Adrenal gland (tissue), 12 donors: ENCODE data around the gene CRACR2B. TPM values are rescaled to one million over a fixed set of nuclear protein-coding genes. Genes with fewer than 3 reads are reported as not detected.

Source experiments
- DNase-seq, 7 donors: peaks; one replicate each; pipeline ENCODE4 v3.0.0-alpha.2; 2019 to 2020
- H3K27ac ChIP-seq, 5 donors: fragments of 200-600 bp; sonication (generic) in 4 of 5; 1 replicate in 3 of 5; 2 replicates in 2 of 5; pipeline versions ENCODE4 v1.5.1 to v1.8.0; 2016 to 2020; ENCODE audit warnings: mild to moderate bottlenecking in 1 of 5
- H3K27me3 ChIP-seq: fragments of 200-600 bp; 2 replicates; pipeline ENCODE4 v1.8.0; 2021
- H3K36me3 ChIP-seq, 2 donors: fragments of 200-600 bp; replicated peaks in 1 of 2; 1 replicate in 1 of 2; 2 replicates in 1 of 2; pipeline versions ENCODE4 v1.5.1 to v1.8.0; 2018 to 2022
- H3K4me1 ChIP-seq, 2 donors: fragments of 200-600 bp; replicated peaks in 1 of 2; 1 replicate in 1 of 2; 2 replicates in 1 of 2; pipeline versions ENCODE4 v1.5.1 to v1.8.0; 2018 to 2021
- H3K4me3 ChIP-seq, 4 donors: fragments of 200-600 bp; sonication (generic) in 3 of 4; one replicate each; pipeline ENCODE4 v1.5.1; 2016 to 2018
- H3K9me3 ChIP-seq, 3 donors: fragments of 200-600 bp; sonication (generic) in 1 of 3; replicated peaks in 1 of 3; 1 replicate in 2 of 3; 2 replicates in 1 of 3; pipeline versions ENCODE4 v1.5.1 to v1.8.0; 2016 to 2021
- CTCF ChIP-seq, 6 experiments: fragments of 450-650 bp in 4 of 6; fragments of 200-600 bp in 2 of 6; sonication (generic) in 1 of 6; IDR thresholded peaks; 1 replicate in 5 of 6; 2 replicates in 1 of 6; pipeline versions ENCODE4 v1.5.1 to v1.8.0; 2016 to 2021; ENCODE audit warnings: antibody characterized with exemption in 6 of 6, mild to moderate bottlenecking in 2 of 6, moderate library complexity in 1 of 6
- POLR2A ChIP-seq, 2 donors: fragments of 450-650 bp; IDR thresholded peaks; one replicate each; pipeline ENCODE4 v1.6.1; 2017; ENCODE audit warnings: antibody characterized with exemption in 2 of 2, mild to moderate bottlenecking in 2 of 2, moderate library complexity in 1 of 2
- WGBS, 4 donors: extraction: QIAGEN DNeasy Blood & Tissue Kit in 2 of 4; methylation state at CpG; one replicate each; pipeline versions ENCODE4 v1.1.5 to v1.1.7; 2013 to 2017; 5-methylcytosine and 5-hydroxymethylcytosine counted together
- intact Hi-C, 2 donors: fragments of 100-400 bp; cut with DNase I; formaldehyde crosslinking; loops; one replicate each; pipeline versions ENCODE4 v1.14.1 to v1.15.0; 2022 to 2023
- polyA plus RNA-seq, 3 donors: library from polyadenylated mRNA; stranded (reverse); fragments of 200-250 nt in 2 of 3; fragments of 350-450 nt in 1 of 3; fragmentation: Illumina TruSeq in 1 of 3; extraction: RNeasy Lipid Tissue Mini Kit (QIAGEN cat#74804) in 1 of 3; gene quantifications; one replicate each; pipeline ENCODE4 v1.2.3, GENCODE V29; 2013 to 2014
- total RNA-seq, 9 donors: library from RNA; depleted of rRNA in 4 of 9; stranded (reverse); fragments of >200 nt in 4 of 9; fragments of 120-200 nt in 1 of 9; fragmentation: NEBNext Ultra II Directional in 1 of 9; extraction: Animal tissue kit (Norgen Biotek cat#: 25700) in 1 of 9; gene quantifications; one replicate each; pipeline versions ENCODE4 v1.1.0 to v1.2.4, GENCODE V29; 2013 to 2023
- donor health status: healthy with polysubstance abuse.
- donor health status: Bipolar disorder and iron deficiency.
- donor health status: DM: yes; HTN: yes; CAD: no.
- donor health status: DM: no; HTN: no; CAD: no.
- donor health status: DM: no; HTN: no; CAD: no.
- donor health status: DM: yes; HTN: yes; CAD: no.

The CRACR2B gene
- total and polyA plus RNA-seq, 12 donors = 1.0 to 91.3 (median 15.6) TPM

GRCh38 chr11:782264-783174 is 45.2 kb upstream of the CRACR2B start:
- H3K27ac ChIP-seq = no peak overlapping the region
- no peaks in the 10 kb centered on the region for H3K9me3 ChIP-seq
- WGBS, 4 donors = 55 to 79% (median 74%) methylated on average over 19 to 36 of the region's 36 CpGs
- intact Hi-C loops = no loop called here
- no peak overlapping the region for H3K4me3 ChIP-seq
- TF ChIP-seq POLR2A (IDR thresholded peaks at IDR 0.05) (no peak), CTCF (IDR thresholded peaks at IDR 0.05) (no peak)
- no peaks in the 10 kb centered on the region for H3K36me3 ChIP-seq
- peaks cover 8 to 16% of the 10 kb centered on the region in 2 donors for H3K4me1 ChIP-seq
- no peak for DNase-seq
- peaks cover 3% of the 10 kb centered on the region for H3K27me3 ChIP-seq

- H3K36me3 ChIP-seq = no peaks in the 10 kb centered on the region
- TF ChIP-seq POLR2A (IDR thresholded peaks at IDR 0.05) (no peak), CTCF (IDR thresholded peaks at IDR 0.05) (peak; percentile 37 to 73 (median 60))
- peak overlapping the region in 2 of 5 donors; percentile 17 to 29 for H3K27ac ChIP-seq
- no peak overlapping the region for H3K4me3 ChIP-seq
- WGBS, 4 donors = 18 to 26% (median 26%) methylated on average over 23 to 24 of the region's 24 CpGs
- intact Hi-C loops = no loop called here
- H3K27me3 ChIP-seq = peaks cover 4% of the 10 kb centered on the region
- peak in 6 of 7 donors; percentile 72 to 88 (median 80) for DNase-seq
- H3K4me1 ChIP-seq = peaks cover 0 to 9% of the 10 kb centered on the region in 2 donors
- H3K9me3 ChIP-seq = no peaks in the 10 kb centered on the region
Measured at GRCh38 chr11:783581-784015, 44.1 kb upstream of the CRACR2B start.

- Histone ChIP-seq H3K27me3 (peaks cover 12% of the 10 kb centered on the region), H3K27ac (no peak overlapping the region), H3K4me1 (peaks cover 0 to 9% of the 10 kb centered on the region in 2 donors), H3K9me3 (no peaks in the 10 kb centered on the region), H3K36me3 (no peaks in the 10 kb centered on the region), H3K4me3 (no peak overlapping the region)
- 67 to 83% (median 77%) methylated on average over 9 to 24 of the region's 24 CpGs for WGBS, 4 donors
- DNase-seq = no peak
- intact Hi-C loops = no loop called here
- TF ChIP-seq CTCF (IDR thresholded peaks at IDR 0.05) = no peak
- no peak for TF ChIP-seq POLR2A (IDR thresholded peaks at IDR 0.05)
Measured at GRCh38 chr11:786235-787083, 41.3 kb upstream of the CRACR2B start.

- Histone ChIP-seq H3K36me3 (no peaks in the 10 kb centered on the region), H3K27me3 (peaks cover 12% of the 10 kb centered on the region), H3K9me3 (no peaks in the 10 kb centered on the region), H3K4me1 (peaks cover 0 to 9% of the 10 kb centered on the region in 2 donors), H3K27ac (no peak overlapping the region), H3K4me3 (no peak overlapping the region)
- DNase-seq = no peak
- TF ChIP-seq POLR2A (IDR thresholded peaks at IDR 0.05) (no peak), CTCF (IDR thresholded peaks at IDR 0.05) (no peak)
- 80 to 85% (median 82%) methylated on average over 1 to 24 of the region's 24 CpGs for WGBS, 4 donors
- intact Hi-C loops = no loop called here
Measured at GRCh38 chr11:787084-787675, 40.5 kb upstream of the CRACR2B start.
